BLaER1 treated with 17β-estradiol and CSF1 and Interleukin-3, amounts not matched to agents 10 nM and 100 nM (cell line): Measurements from ENCODE around the gene PROSER3.

Source experiments
- H3K27ac ChIP-seq, 11 experiments: shearing (Covaris generic); formaldehyde crosslinking; 2 replicates each; pipeline ENCODE4 v1.8.1; 2022
- H3K27me3 ChIP-seq, 11 experiments: shearing (Covaris generic); formaldehyde crosslinking; 2 replicates each; pipeline ENCODE4 v1.8.1; 2022
- H3K36me3 ChIP-seq, 11 experiments: shearing (Covaris generic); formaldehyde crosslinking; 2 replicates each; pipeline ENCODE4 v1.8.1; 2022
- H3K4me1 ChIP-seq, 10 experiments: shearing (Covaris generic); formaldehyde crosslinking; 2 replicates each; pipeline ENCODE4 v1.8.1; 2022
- H3K4me2 ChIP-seq, 11 experiments: shearing (Covaris generic); formaldehyde crosslinking; 2 replicates each; pipeline ENCODE4 v1.8.1; 2022
- H3K4me3 ChIP-seq, 10 experiments: shearing (Covaris generic); formaldehyde crosslinking; 2 replicates each; pipeline ENCODE4 v1.8.1; 2022
- H3K9ac ChIP-seq, 11 experiments: shearing (Covaris generic); formaldehyde crosslinking; 2 replicates each; pipeline ENCODE4 v1.8.1; 2022
- H3K9me3 ChIP-seq, 11 experiments: shearing (Covaris generic); formaldehyde crosslinking; replicated peaks in 1 of 11; 2 replicates each; pipeline ENCODE4 v1.8.1; 2022
- H4K20me1 ChIP-seq, 11 experiments: shearing (Covaris generic); formaldehyde crosslinking; 2 replicates each; pipeline ENCODE4 v1.8.1; 2022
- Cebpa-rat ChIP-seq, 11 experiments: shearing (Covaris generic); IDR thresholded peaks; 2 replicates each; pipeline ENCODE4 v1.8.1; 2022

PROSER3 gene

GRCh38 chr19:35801828-35802227 lies 43.9 kb downstream of the PROSER3 start:
- Histone ChIP-seq H3K36me3 (no peaks in the 10 kb centered on the region), H3K4me2 (peak overlapping the region in 8 of 11 experiments; percentile 1 to 90 (median 78); a peak in 10 of 22 replicates), H3K27ac (peak overlapping the region in 7 of 11 experiments; percentile 66 to 96 (median 91); a peak in 11 of 22 replicates), H4K20me1 (no peaks in the 10 kb centered on the region), H3K27me3 (peaks cover 0 to 9% (median 4%) of the 10 kb centered on the region in 11 experiments; a peak in 10 of 22 replicates), H3K9me3 (peaks cover 0 to 19% (median 10%) of the 10 kb centered on the region in 11 experiments; a peak in 12 of 22 replicates), H3K4me3 (no peak overlapping the region), H3K4me1 (peaks cover 27 to 99% (median 78%) of the 10 kb centered on the region in 10 experiments), H3K9ac (peak overlapping the region in 1 of 11 experiments; percentile 1; a peak in 1 of 22 replicates)
- TF ChIP-seq Cebpa-rat (IDR thresholded peaks at IDR 0.05), result no peak

GRCh38 chr19:35805526-35806102 lies 47.6 kb downstream of the PROSER3 start:
- H3K27me3 ChIP-seq, result no peaks in the 10 kb centered on the region

GRCh38 chr19:35806597-35806996 lies 48.6 kb downstream of the PROSER3 start:
- Histone ChIP-seq H3K27ac (peak overlapping the region in 6 of 11 experiments; percentile 79 to 96 (median 91); a peak in 11 of 22 replicates), H4K20me1 (no peaks in the 10 kb centered on the region), H3K9me3 (peaks cover 0 to 14% (median 10%) of the 10 kb centered on the region in 11 experiments; a peak in 12 of 22 replicates), H3K9ac (peak overlapping the region in 1 of 11 experiments; percentile 34; a peak in 1 of 22 replicates), H3K4me1 (peaks cover 27 to 79% (median 73%) of the 10 kb centered on the region in 10 experiments), H3K4me2 (peak overlapping the region in 9 of 11 experiments; percentile 24 to 90 (median 81); a peak in 16 of 22 replicates), H3K4me3 (no peak overlapping the region), H3K27me3 (no peaks in the 10 kb centered on the region), H3K36me3 (no peaks in the 10 kb centered on the region)
- no peak for TF ChIP-seq Cebpa-rat (IDR thresholded peaks at IDR 0.05)

More at GRCh38 chr19:35805526-35806102, 47.6 kb downstream of the PROSER3 start:
- TF ChIP-seq Cebpa-rat (IDR thresholded peaks at IDR 0.05), result no peak
- Histone ChIP-seq H3K4me2 (peak overlapping the region; percentile 24 to 90 (median 76); a peak in 20 of 22 replicates), H4K20me1 (no peaks in the 10 kb centered on the region), H3K36me3 (no peaks in the 10 kb centered on the region), H3K9ac (peak overlapping the region in 3 of 11 experiments; percentile 76 to 84 (median 83); a peak in 4 of 22 replicates), H3K27ac (peak overlapping the region in 7 of 11 experiments; percentile 79 to 96 (median 91); a peak in 13 of 22 replicates), H3K9me3 (peaks cover 0 to 19% (median 10%) of the 10 kb centered on the region in 11 experiments; a peak in 12 of 22 replicates), H3K4me3 (no peak overlapping the region), H3K4me1 (peaks cover 27 to 85% (median 77%) of the 10 kb centered on the region in 10 experiments)

GRCh38 chr19:35807633-35808032 lies 49.7 kb downstream of the PROSER3 start:
- no peaks in the 10 kb centered on the region for H3K27me3 ChIP-seq

GRCh38 chr19:35811317-35812219 lies 53.6 kb downstream of the PROSER3 start:
- Histone ChIP-seq H3K27ac (peak overlapping the region in 3 of 11 experiments; percentile 30 to 34 (median 32); a peak in 4 of 22 replicates), H3K4me3 (no peak overlapping the region), H4K20me1 (no peaks in the 10 kb centered on the region; a peak in 1 of 22 replicates), H3K9me3 (no peaks in the 10 kb centered on the region), H3K36me3 (no peaks in the 10 kb centered on the region), H3K9ac (no peak overlapping the region), H3K27me3 (no peaks in the 10 kb centered on the region), H3K4me1 (peaks cover 3 to 38% (median 35%) of the 10 kb centered on the region in 10 experiments; a peak in 17 of 20 replicates), H3K4me2 (peak overlapping the region in 6 of 11 experiments; percentile 1 to 31 (median 22); a peak in 8 of 22 replicates)
- TF ChIP-seq Cebpa-rat (IDR thresholded peaks at IDR 0.05), result no peak

More at GRCh38 chr19:35807633-35808032, 49.7 kb downstream of the PROSER3 start:
- Histone ChIP-seq H3K9ac (no peak overlapping the region), H4K20me1 (no peaks in the 10 kb centered on the region; a peak in 1 of 22 replicates), H3K4me1 (peaks cover 27 to 77% (median 70%) of the 10 kb centered on the region in 10 experiments), H3K27ac (peak overlapping the region in 4 of 11 experiments; percentile 30 to 53 (median 38); a peak in 8 of 22 replicates), H3K4me3 (no peak overlapping the region), H3K36me3 (no peaks in the 10 kb centered on the region), H3K9me3 (peaks cover 0 to 3% (median under 1%) of the 10 kb centered on the region in 11 experiments; a peak in 8 of 22 replicates), H3K4me2 (peak overlapping the region in 8 of 11 experiments; percentile 9 to 72 (median 57); a peak in 10 of 22 replicates)
- TF ChIP-seq Cebpa-rat (IDR thresholded peaks at IDR 0.05), result no peak

- Histone ChIP-seq H3K9me3 (no peaks in the 10 kb centered on the region), H3K4me1 (peaks cover 3 to 33% (median 30%) of the 10 kb centered on the region in 10 experiments; a peak in 17 of 20 replicates), H4K20me1 (no peaks in the 10 kb centered on the region; a peak in 1 of 22 replicates), H3K27ac (peak within 1 kb of the TSS in 3 of 11 experiments; percentile 30 to 34 (median 32); a peak in 5 of 22 replicates), H3K27me3 (no peaks in the 10 kb centered on the region), H3K9ac (no peak within 1 kb of the TSS), H3K36me3 (no peaks in the 10 kb centered on the region), H3K4me3 (no peak within 1 kb of the TSS), H3K4me2 (peak within 1 kb of the TSS in 6 of 11 experiments; percentile 1 to 31 (median 22); a peak in 6 of 22 replicates)
- TF ChIP-seq Cebpa-rat (IDR thresholded peaks at IDR 0.05), result no peak
Measured at GRCh38 chr19:35812220-35813042, 54.5 kb downstream of the PROSER3 start, which contains the start of gene PRODH2. TSS of gene PRODH2 (minus strand) at chr19:35812845. CDS start at chr19:35812805, 40 bp downstream.

- H4K20me1 ChIP-seq, result no peaks in the 10 kb centered on the region; a peak in 1 of 22 replicates
- no peak overlapping the region for H3K4me2 ChIP-seq
- no peaks in the 10 kb centered on the region for H3K9me3 ChIP-seq
- no peak for TF ChIP-seq Cebpa-rat (IDR thresholded peaks at IDR 0.05)
- no peaks in the 10 kb centered on the region for H3K36me3 ChIP-seq
- peaks cover 3 to 26% (median 22%) of the 10 kb centered on the region in 10 experiments; a peak in 17 of 20 replicates for H3K4me1 ChIP-seq
- no peak overlapping the region for H3K4me3 ChIP-seq
- no peak overlapping the region for H3K9ac ChIP-seq
- no peaks in the 10 kb centered on the region for H3K27me3 ChIP-seq
- H3K27ac ChIP-seq, result peak overlapping the region in 1 of 11 experiments; percentile 34; a peak in 1 of 22 replicates
Measured at GRCh38 chr19:35813043-35813890, 55.3 kb downstream of the PROSER3 start.
